Measurements from ENCODE around the gene MBD4.

DNA sequence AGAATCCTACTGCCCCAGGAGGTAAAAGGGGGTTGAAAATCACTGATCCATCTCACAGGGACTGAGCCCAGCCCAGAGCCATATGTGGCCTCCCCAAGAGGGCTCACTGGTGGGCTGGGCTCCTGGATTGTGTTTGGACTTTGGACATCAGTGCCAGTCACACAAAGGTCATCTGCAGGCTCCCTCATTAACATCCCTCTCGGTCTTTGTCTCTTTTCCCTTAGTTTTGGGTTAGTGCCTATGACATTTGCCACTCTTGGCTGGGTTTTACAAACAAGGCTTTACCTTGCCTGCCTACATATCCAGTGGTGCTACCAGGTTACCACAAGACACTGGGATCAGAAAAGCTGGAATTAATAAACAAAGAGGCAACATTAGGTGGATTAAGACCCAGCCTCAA, 28.2 kb upstream of the MBD4 start:
- TF ChIP-seq, protein P1, sequence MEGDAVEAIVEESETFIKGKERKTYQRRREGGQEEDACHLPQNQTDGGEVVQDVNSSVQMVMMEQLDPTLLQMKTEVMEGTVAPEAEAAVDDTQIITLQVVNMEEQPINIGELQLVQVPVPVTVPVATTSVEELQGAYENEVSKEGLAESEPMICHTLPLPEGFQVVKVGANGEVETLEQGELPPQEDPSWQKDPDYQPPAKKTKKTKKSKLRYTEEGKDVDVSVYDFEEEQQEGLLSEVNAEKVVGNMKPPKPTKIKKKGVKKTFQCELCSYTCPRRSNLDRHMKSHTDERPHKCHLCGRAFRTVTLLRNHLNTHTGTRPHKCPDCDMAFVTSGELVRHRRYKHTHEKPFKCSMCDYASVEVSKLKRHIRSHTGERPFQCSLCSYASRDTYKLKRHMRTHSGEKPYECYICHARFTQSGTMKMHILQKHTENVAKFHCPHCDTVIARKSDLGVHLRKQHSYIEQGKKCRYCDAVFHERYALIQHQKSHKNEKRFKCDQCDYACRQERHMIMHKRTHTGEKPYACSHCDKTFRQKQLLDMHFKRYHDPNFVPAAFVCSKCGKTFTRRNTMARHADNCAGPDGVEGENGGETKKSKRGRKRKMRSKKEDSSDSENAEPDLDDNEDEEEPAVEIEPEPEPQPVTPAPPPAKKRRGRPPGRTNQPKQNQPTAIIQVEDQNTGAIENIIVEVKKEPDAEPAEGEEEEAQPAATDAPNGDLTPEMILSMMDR (IDR thresholded peaks at IDR 0.05) = no peak
- TF ChIP-seq JUNB (IDR thresholded peaks at IDR 0.05) (no peak), RAD21 (conservative IDR thresholded peaks at IDR 0.05 in 1 of 2, IDR thresholded peaks at IDR 0.05 in 1 of 2) (no peak), EP300 (IDR thresholded peaks at IDR 0.05) (no peak), JUN (IDR thresholded peaks at IDR 0.05) (no peak), NPAS2 (CRISPR knock-in tag; IDR thresholded peaks at IDR 0.05; ENCODE audit: borderline replicate concordance) (no peak), POLR2A (IDR thresholded peaks at IDR 0.05; ENCODE audit: low read length) (no peak), RFX5 (IDR thresholded peaks at IDR 0.05) (no peak), CHD2 (IDR thresholded peaks at IDR 0.05; ENCODE audit: low read length, partially characterized antibody) (no peak), TFCP2L1 (CRISPR knock-in tag; IDR thresholded peaks at IDR 0.05) (no peak), HOXB5 (CRISPR knock-in tag; IDR thresholded peaks at IDR 0.05) (no peak), ZFP36 (IDR thresholded peaks at IDR 0.05; ENCODE audit: borderline replicate concordance, partially characterized antibody) (no peak)
- TF ChIP-seq, protein P2, sequence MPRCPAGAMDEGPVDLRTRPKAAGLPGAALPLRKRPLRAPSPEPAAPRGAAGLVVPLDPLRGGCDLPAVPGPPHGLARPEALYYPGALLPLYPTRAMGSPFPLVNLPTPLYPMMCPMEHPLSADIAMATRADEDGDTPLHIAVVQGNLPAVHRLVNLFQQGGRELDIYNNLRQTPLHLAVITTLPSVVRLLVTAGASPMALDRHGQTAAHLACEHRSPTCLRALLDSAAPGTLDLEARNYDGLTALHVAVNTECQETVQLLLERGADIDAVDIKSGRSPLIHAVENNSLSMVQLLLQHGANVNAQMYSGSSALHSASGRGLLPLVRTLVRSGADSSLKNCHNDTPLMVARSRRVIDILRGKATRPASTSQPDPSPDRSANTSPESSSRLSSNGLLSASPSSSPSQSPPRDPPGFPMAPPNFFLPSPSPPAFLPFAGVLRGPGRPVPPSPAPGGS (IDR thresholded peaks at IDR 0.05) = no peak
- TF ChIP-seq, protein P3, sequence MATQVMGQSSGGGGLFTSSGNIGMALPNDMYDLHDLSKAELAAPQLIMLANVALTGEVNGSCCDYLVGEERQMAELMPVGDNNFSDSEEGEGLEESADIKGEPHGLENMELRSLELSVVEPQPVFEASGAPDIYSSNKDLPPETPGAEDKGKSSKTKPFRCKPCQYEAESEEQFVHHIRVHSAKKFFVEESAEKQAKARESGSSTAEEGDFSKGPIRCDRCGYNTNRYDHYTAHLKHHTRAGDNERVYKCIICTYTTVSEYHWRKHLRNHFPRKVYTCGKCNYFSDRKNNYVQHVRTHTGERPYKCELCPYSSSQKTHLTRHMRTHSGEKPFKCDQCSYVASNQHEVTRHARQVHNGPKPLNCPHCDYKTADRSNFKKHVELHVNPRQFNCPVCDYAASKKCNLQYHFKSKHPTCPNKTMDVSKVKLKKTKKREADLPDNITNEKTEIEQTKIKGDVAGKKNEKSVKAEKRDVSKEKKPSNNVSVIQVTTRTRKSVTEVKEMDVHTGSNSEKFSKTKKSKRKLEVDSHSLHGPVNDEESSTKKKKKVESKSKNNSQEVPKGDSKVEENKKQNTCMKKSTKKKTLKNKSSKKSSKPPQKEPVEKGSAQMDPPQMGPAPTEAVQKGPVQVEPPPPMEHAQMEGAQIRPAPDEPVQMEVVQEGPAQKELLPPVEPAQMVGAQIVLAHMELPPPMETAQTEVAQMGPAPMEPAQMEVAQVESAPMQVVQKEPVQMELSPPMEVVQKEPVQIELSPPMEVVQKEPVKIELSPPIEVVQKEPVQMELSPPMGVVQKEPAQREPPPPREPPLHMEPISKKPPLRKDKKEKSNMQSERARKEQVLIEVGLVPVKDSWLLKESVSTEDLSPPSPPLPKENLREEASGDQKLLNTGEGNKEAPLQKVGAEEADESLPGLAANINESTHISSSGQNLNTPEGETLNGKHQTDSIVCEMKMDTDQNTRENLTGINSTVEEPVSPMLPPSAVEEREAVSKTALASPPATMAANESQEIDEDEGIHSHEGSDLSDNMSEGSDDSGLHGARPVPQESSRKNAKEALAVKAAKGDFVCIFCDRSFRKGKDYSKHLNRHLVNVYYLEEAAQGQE (IDR thresholded peaks at IDR 0.05) = no peak

Measured in A549 (cell line).